Activated CD8-positive, alpha-beta memory T cell treated with anti-CD3 and anti-CD28 coated beads, Interleukin-2, amount 10 ng/mL, durations not matched to agents 7 days and 5 days (primary cell): ENCODE results near the gene ODAD3. TPM values are rescaled to one million over a fixed set of nuclear protein-coding genes. Genes with fewer than 3 reads are reported as not detected.
A peak's percentile ranks its signal among the peaks of the same experiment; 100 is the strongest.
"Not testable (repeated sequence)": the region's sequence is repeated elsewhere in the genome, so short reads cannot be mapped to it uniquely, and the experiment has no call there.

ENCODE experiments used
- ATAC-seq: fragments of 150-1000 bp; cut with Tn5 transposase; one replicate; pipeline ENCODE4 v1.10.0; 2021; ENCODE audit warnings: moderate library complexity
- CTCF ChIA-PET: fragments of 350-600 bp; sonication (Branson Sonifier 250); formaldehyde crosslinking; loops from one replicate; lab custom pipeline; 2021; ENCODE audit warnings: antibody characterized with exemption; lab: Charles Lee
- DNase-seq: peaks from one replicate; pipeline ENCODE4 v3.0.0-alpha.2; 2020
- H3K27ac Mint-ChIP-seq: one replicate; pipeline ENCODE4 v1.8.0; 2021; ENCODE audit warnings: mild to moderate bottlenecking, mixed read lengths
- H3K27me3 Mint-ChIP-seq: one replicate; pipeline ENCODE4 v1.8.0; 2021; ENCODE audit warnings: mixed read lengths
- H3K36me3 Mint-ChIP-seq: one replicate; pipeline ENCODE4 v1.8.0; 2021; ENCODE audit warnings: mild to moderate bottlenecking, mixed read lengths
- H3K4me1 Mint-ChIP-seq: one replicate; pipeline ENCODE4 v1.8.0; 2021; ENCODE audit warnings: mixed read lengths
- H3K4me3 Mint-ChIP-seq: one replicate; pipeline ENCODE4 v1.8.0; 2021; ENCODE audit warnings: mild to moderate bottlenecking, moderate library complexity, mixed read lengths
- H3K9me3 Mint-ChIP-seq: one replicate; pipeline ENCODE4 v1.8.0; 2022; ENCODE audit warnings: low read depth, mixed read lengths
- total RNA-seq, 2 experiments: library from RNA; stranded (reverse); gene quantifications; one replicate each; pipeline ENCODE4 v1.2.3, GENCODE V29; 2021

ODAD3 gene
- total RNA-seq, 2 experiments from 2014 or later: 0.15 to 0.54 TPM

- H3K4me1 Mint-ChIP-seq, ATAC-seq, H3K27ac Mint-ChIP-seq, H3K4me3 Mint-ChIP-seq, H3K36me3 Mint-ChIP-seq, H3K9me3 Mint-ChIP-seq, DNase-seq: not testable (repeated sequence)
- H3K27me3 Mint-ChIP-seq: peaks cover 38% of the 10 kb centered on the region
- CTCF ChIA-PET: interaction anchor here (1.1 kb wide), 1 partner anchor 94 kb away, joined by 7 read pairs; no protein-coding TSS in a partner anchor
Measured at GRCh38 chr19:11475343-11475742, 40.4 kb upstream of the ODAD3 start.

DNA sequence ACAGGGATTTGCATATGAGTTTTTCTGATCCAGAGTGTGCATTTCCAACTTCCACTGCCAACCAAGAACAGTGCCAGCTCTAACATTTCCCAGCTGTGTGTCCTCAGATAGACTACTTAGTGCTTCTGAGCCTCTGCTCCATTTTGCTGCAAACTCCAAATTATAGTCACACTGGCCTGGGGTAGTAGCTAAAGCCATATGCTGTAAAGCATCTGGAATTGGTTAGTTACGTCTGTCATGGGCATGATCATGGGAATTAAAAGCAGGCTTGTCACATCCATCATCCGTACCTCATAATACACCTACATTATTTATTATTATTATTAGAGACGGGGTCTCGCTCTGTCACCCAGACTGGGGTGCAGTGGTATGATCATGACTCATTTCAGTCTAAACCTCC lies 38.8 kb upstream of the ODAD3 start:
- no peak for ATAC-seq
- no peak for DNase-seq
- no peaks in the 10 kb centered on the region for H3K4me1 Mint-ChIP-seq
- CTCF ChIA-PET: interaction anchor here (0.6 to 1.5 kb wide), 3 partner anchors 9 to 233 kb away, joined by 3 to 5 read pairs (median 4); no protein-coding TSS in a partner anchor
- no peaks in the 10 kb centered on the region for H3K9me3 Mint-ChIP-seq
- no peak overlapping the region for H3K4me3 Mint-ChIP-seq
- no peak overlapping the region for H3K27ac Mint-ChIP-seq
- peaks cover 32% of the 10 kb centered on the region for H3K27me3 Mint-ChIP-seq
- H3K36me3 Mint-ChIP-seq: no peaks in the 10 kb centered on the region

DNA sequence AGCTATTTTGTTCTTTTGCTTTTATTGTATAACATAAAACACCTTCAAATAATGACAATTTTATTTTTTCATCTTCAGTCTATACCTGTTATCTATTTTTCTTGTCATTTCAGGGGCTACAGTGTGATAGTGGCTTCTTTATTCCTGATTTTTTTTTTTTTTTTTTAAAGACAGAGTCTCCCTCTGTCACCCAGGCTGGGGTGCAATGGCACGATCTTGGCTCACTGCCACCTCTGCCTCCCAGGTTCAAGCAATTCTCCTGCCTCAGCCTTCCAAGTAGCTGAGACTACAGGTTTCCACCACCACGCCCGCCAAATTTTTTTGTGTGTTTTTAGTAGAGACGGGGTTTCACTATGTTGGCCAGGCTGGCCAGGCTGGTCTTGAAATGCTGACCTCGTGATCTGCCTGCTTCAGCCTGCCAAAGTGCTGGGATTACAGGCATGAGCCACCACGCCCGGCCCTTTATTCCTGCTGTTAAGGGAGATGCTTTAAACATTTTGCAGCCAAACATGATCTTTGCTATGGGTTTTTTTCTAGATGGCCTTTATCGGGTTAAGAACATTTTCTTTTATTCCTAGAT lies 33.4 kb upstream of the ODAD3 start:
- H3K36me3 Mint-ChIP-seq, H3K27me3 Mint-ChIP-seq, ATAC-seq, H3K27ac Mint-ChIP-seq, H3K9me3 Mint-ChIP-seq, H3K4me3 Mint-ChIP-seq, DNase-seq, H3K4me1 Mint-ChIP-seq: not testable (repeated sequence)
- CTCF ChIA-PET: interaction anchor here (0.6 to 2.1 kb wide), 4 partner anchors 12 to 298 kb away, joined by 3 to 9 read pairs (median 4); partner anchors contain the start of gene ELAVL3

GRCh38 chr19:11465600-11465999 lies 30.7 kb upstream of the ODAD3 start:
- H3K27ac Mint-ChIP-seq: no peak overlapping the region
- CTCF ChIA-PET: no interaction called here
- H3K4me1 Mint-ChIP-seq: no peaks in the 10 kb centered on the region
- H3K4me3 Mint-ChIP-seq: no peak overlapping the region
- H3K9me3 Mint-ChIP-seq: no peaks in the 10 kb centered on the region
- peaks cover 2% of the 10 kb centered on the region for H3K27me3 Mint-ChIP-seq
- no peaks in the 10 kb centered on the region for H3K36me3 Mint-ChIP-seq
- DNase-seq (no peak), ATAC-seq (no peak)

DNA sequence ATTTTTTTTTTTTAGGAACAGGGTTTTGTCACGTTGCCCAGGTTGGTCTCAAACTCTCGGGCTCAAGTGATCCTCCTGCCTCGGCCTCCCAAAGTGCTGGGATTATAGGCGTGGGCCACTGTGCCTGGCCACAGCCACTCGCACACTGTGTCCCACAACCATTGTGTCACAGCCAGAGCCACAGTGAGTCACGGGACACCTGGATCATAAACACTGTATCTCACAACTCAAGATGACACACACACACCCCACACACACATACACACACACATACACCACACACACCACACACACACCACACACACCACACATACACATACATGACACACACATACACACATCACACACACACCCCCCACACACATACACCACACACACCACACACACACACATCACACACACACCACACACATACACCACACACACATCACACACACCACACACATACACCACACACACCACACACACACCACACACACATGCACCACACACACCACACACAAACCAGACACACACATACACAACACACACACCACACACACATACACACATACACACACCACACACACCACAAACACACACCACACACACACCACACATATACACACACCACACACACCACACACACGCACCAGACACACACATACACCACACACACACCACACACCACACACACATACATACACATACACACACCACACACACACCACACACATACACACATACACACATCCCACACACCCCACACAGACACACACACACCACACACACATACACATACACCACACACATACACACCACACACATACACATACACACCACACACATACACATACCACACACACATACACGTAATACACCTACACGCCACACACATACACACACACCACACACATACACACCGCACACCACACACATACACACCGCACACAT lies 29.7 kb upstream of the ODAD3 start:
- H3K9me3 Mint-ChIP-seq: no peaks in the 10 kb centered on the region
- no peak overlapping the region for H3K27ac Mint-ChIP-seq
- CTCF ChIA-PET: no interaction called here
- peaks cover 5% of the 10 kb centered on the region for H3K27me3 Mint-ChIP-seq
- ATAC-seq: no peak
- H3K4me1 Mint-ChIP-seq: no peaks in the 10 kb centered on the region
- DNase-seq: no peak
- no peaks in the 10 kb centered on the region for H3K36me3 Mint-ChIP-seq
- H3K4me3 Mint-ChIP-seq: no peak overlapping the region

DNA sequence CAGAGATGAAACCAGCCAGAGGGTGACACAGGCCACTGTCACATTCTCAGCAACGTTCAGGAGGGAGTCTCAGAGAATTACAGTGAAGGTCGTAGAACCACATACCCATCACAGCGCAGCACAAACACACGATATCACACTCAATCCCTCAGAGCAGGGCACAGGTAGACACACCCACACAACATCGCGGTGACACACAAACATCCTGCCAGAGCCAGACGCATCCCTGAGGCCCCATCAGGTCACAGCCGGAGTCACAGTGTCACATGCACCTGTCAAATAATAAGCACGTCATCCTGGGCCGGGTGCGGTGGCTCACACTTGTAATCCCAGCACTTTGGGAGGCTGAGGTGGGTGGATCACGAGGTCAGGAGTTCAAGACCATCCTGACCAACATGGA lies 28.5 kb upstream of the ODAD3 start:
- peaks cover 5% of the 10 kb centered on the region for H3K27me3 Mint-ChIP-seq
- H3K4me1 Mint-ChIP-seq: no peaks in the 10 kb centered on the region
- H3K9me3 Mint-ChIP-seq: no peaks in the 10 kb centered on the region
- CTCF ChIA-PET: interaction anchor here (0.8 kb wide), 1 partner anchor 21 kb away, joined by 3 read pairs; no protein-coding TSS in a partner anchor
- H3K27ac Mint-ChIP-seq: no peak overlapping the region
- ATAC-seq (peak; percentile 16), DNase-seq (no peak)
- H3K36me3 Mint-ChIP-seq: no peaks in the 10 kb centered on the region
- H3K4me3 Mint-ChIP-seq: no peak overlapping the region

GRCh38 chr19:11461453-11461852 lies 26.5 kb upstream of the ODAD3 start:
- H3K36me3 Mint-ChIP-seq: no peaks in the 10 kb centered on the region
- H3K27me3 Mint-ChIP-seq: peaks cover 4% of the 10 kb centered on the region
- no peak overlapping the region for H3K4me3 Mint-ChIP-seq
- H3K4me1 Mint-ChIP-seq: no peaks in the 10 kb centered on the region
- no peak overlapping the region for H3K27ac Mint-ChIP-seq
- no peaks in the 10 kb centered on the region for H3K9me3 Mint-ChIP-seq
- DNase-seq: no peak
- CTCF ChIA-PET: interaction anchor here (0.9 to 1.1 kb wide), 2 partner anchors 11 to 21 kb away, joined by 3 read pairs; no protein-coding TSS in a partner anchor
- no peak for ATAC-seq

- Mint-ChIP-seq H3K4me3 (no peak overlapping the region), H3K9me3 (no peaks in the 10 kb centered on the region), H3K27ac (no peak overlapping the region), H3K4me1 (no peaks in the 10 kb centered on the region), H3K36me3 (no peaks in the 10 kb centered on the region), H3K27me3 (peaks cover 4% of the 10 kb centered on the region)
- ATAC-seq (no peak), DNase-seq (no peak)
- CTCF ChIA-PET: no interaction called here
Measured at GRCh38 chr19:11460207-11460606, 25.3 kb upstream of the ODAD3 start.

- H3K36me3 Mint-ChIP-seq, H3K4me3 Mint-ChIP-seq, DNase-seq, H3K9me3 Mint-ChIP-seq, H3K4me1 Mint-ChIP-seq, H3K27ac Mint-ChIP-seq, ATAC-seq, H3K27me3 Mint-ChIP-seq: not testable (repeated sequence)
- CTCF ChIA-PET: interaction anchor here (1.2 to 1.5 kb wide), 2 partner anchors 9 to 24 kb away, joined by 3 to 7 read pairs; no protein-coding TSS in a partner anchor
Measured at GRCh38 chr19:11458912-11459311, 24.0 kb upstream of the ODAD3 start.

DNA sequence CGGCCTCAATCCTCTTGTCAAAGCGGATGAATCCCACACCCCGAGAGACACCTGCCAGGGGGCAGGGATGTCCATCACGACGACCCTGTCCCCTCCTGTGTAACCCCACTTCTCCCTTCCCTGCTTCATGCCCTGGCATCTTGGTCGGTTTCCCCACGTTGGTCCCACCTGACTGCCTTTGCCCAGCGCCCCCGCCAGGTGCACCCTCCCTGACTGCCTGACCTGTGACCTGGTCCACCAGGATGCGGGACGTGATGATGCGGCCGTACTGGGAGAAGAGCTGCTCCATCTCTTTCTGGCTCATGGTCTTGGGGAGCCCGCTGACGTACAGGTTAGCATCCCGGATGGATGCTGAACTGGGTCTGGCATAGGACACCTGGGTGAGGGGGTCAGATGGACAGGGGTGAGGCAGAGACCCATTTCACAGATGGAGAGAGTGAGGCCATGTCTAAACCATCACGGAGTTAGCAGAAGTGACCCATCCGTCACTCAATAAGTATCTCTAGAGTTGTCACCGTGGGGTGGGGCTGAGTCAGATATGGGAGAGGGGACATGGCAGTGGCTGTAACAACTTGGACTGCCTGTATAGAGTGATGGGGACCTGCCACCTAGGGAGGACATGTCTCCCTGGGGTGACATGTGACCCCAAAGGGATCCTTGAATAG lies 23.4 kb upstream of the ODAD3 start:
- DNase-seq (no peak), ATAC-seq (no peak)
- Mint-ChIP-seq H3K4me3 (no peak overlapping the region), H3K27ac (no peak overlapping the region), H3K9me3 (no peaks in the 10 kb centered on the region), H3K36me3 (no peaks in the 10 kb centered on the region), H3K27me3 (peaks cover 4% of the 10 kb centered on the region), H3K4me1 (no peaks in the 10 kb centered on the region)
- CTCF ChIA-PET: interaction anchor here (1.2 to 3.2 kb wide), 3 partner anchors 8 to 24 kb away, joined by 3 to 11 read pairs (median 7); no protein-coding TSS in a partner anchor

GRCh38 chr19:11457831-11458230 lies 22.9 kb upstream of the ODAD3 start:
- H3K36me3 Mint-ChIP-seq: no peaks in the 10 kb centered on the region
- CTCF ChIA-PET: interaction anchor here (3.2 kb wide), 1 partner anchor 25 kb away, joined by 11 read pairs; no protein-coding TSS in a partner anchor
- no peak overlapping the region for H3K27ac Mint-ChIP-seq
- DNase-seq (no peak), ATAC-seq (no peak)
- H3K4me3 Mint-ChIP-seq: no peak overlapping the region
- H3K4me1 Mint-ChIP-seq: no peaks in the 10 kb centered on the region
- no peaks in the 10 kb centered on the region for H3K9me3 Mint-ChIP-seq
- peaks cover 4% of the 10 kb centered on the region for H3K27me3 Mint-ChIP-seq

- Mint-ChIP-seq H3K27ac (no peak overlapping the region), H3K36me3 (no peaks in the 10 kb centered on the region), H3K4me1 (no peaks in the 10 kb centered on the region), H3K27me3 (peaks cover 4% of the 10 kb centered on the region), H3K4me3 (no peak overlapping the region), H3K9me3 (no peaks in the 10 kb centered on the region)
- DNase-seq (no peak), ATAC-seq (no peak)
- CTCF ChIA-PET: interaction anchor here (3.2 kb wide), 1 partner anchor 26 kb away, joined by 11 read pairs; no protein-coding TSS in a partner anchor
Measured at GRCh38 chr19:11457115-11457514, 22.2 kb upstream of the ODAD3 start.

- CTCF ChIA-PET: interaction anchor here (3.2 kb wide), 1 partner anchor 26 kb away, joined by 11 read pairs; no protein-coding TSS in a partner anchor
- ATAC-seq (no peak), DNase-seq (no peak)
- Mint-ChIP-seq H3K27me3 (peaks cover 4% of the 10 kb centered on the region), H3K36me3 (no peaks in the 10 kb centered on the region), H3K4me1 (no peaks in the 10 kb centered on the region), H3K27ac (no peak overlapping the region), H3K4me3 (no peak overlapping the region), H3K9me3 (no peaks in the 10 kb centered on the region)
Measured at GRCh38 chr19:11456659-11457058, 21.7 kb upstream of the ODAD3 start.
